ENCODE results near the gene CYP4F11.
"Not testable (repeated sequence)": the region's sequence is repeated elsewhere in the genome, so short reads cannot be mapped to it uniquely, and the experiment has no call there.

DNA sequence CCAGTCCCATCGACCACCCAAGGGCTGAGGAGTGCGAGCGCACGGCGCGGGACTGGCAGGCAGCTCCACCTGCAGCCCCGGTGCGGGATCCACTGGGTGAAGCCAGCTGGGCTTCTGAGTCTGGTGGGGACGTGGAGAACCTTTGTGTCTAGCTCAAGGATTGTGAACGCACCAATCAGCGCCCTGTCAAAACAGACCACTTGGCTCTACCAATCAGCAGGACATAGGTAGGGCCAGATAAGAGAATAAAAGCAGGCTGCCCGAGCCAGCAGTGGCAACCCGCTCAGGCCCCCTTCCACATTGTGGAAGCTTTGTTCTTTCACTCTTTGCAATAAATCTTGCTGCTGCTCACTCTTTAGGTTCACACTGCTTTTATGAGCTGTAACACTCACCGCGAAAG lies 34.3 kb downstream of the CYP4F11 start:
- TF ChIP-seq EZH2 (IDR thresholded peaks at IDR 0.05; ENCODE audit: borderline replicate concordance, low read depth, low read length, severe bottlenecking); JUN (IDR thresholded peaks at IDR 0.05; ENCODE audit: borderline replicate concordance, insufficient read depth, insufficient read length, low read depth); POLR2AphosphoS5 (IDR thresholded peaks at IDR 0.05; ENCODE audit: insufficient read depth, low read depth, low read length); POLR2A (IDR thresholded peaks at IDR 0.05; ENCODE audit: low read depth, low read length); FOS (IDR thresholded peaks at IDR 0.05; ENCODE audit: borderline replicate concordance, insufficient read depth, low read length); GATA2 (IDR thresholded peaks at IDR 0.05; ENCODE audit: insufficient read depth, insufficient read length, low read depth, low read length): not testable (repeated sequence)
- TF ChIP-seq, protein P1, sequence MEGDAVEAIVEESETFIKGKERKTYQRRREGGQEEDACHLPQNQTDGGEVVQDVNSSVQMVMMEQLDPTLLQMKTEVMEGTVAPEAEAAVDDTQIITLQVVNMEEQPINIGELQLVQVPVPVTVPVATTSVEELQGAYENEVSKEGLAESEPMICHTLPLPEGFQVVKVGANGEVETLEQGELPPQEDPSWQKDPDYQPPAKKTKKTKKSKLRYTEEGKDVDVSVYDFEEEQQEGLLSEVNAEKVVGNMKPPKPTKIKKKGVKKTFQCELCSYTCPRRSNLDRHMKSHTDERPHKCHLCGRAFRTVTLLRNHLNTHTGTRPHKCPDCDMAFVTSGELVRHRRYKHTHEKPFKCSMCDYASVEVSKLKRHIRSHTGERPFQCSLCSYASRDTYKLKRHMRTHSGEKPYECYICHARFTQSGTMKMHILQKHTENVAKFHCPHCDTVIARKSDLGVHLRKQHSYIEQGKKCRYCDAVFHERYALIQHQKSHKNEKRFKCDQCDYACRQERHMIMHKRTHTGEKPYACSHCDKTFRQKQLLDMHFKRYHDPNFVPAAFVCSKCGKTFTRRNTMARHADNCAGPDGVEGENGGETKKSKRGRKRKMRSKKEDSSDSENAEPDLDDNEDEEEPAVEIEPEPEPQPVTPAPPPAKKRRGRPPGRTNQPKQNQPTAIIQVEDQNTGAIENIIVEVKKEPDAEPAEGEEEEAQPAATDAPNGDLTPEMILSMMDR (IDR thresholded peaks at IDR 0.05; ENCODE audit: extremely low read depth in 1 of 2, insufficient read depth in 1 of 2, low read depth in 1 of 2, low read length in 2 of 2) = not testable (repeated sequence)
- TF ChIP-seq, protein P2, sequence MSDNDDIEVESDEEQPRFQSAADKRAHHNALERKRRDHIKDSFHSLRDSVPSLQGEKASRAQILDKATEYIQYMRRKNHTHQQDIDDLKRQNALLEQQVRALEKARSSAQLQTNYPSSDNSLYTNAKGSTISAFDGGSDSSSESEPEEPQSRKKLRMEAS (IDR thresholded peaks at IDR 0.05; ENCODE audit: insufficient read depth, insufficient read length) = not testable (repeated sequence)

Data from endothelial cell of umbilical vein (primary cell).